Adrenal gland (tissue), 12 donors: ENCODE data around the gene CDK14. TPM values are rescaled to one million over a fixed set of nuclear protein-coding genes. Genes with fewer than 3 reads are reported as not detected.

ENCODE experiments used
- DNase-seq, 7 donors: peaks; one replicate each; pipeline ENCODE4 v3.0.0-alpha.2; 2019 to 2020
- H3K27ac ChIP-seq, 5 donors: fragments of 200-600 bp; sonication (generic) in 4 of 5; 1 replicate in 3 of 5; 2 replicates in 2 of 5; pipeline versions ENCODE4 v1.5.1 to v1.8.0; 2016 to 2020; ENCODE audit warnings: mild to moderate bottlenecking in 1 of 5
- H3K27me3 ChIP-seq: fragments of 200-600 bp; 2 replicates; pipeline ENCODE4 v1.8.0; 2021
- H3K36me3 ChIP-seq, 2 donors: fragments of 200-600 bp; replicated peaks in 1 of 2; 1 replicate in 1 of 2; 2 replicates in 1 of 2; pipeline versions ENCODE4 v1.5.1 to v1.8.0; 2018 to 2022
- H3K4me1 ChIP-seq, 2 donors: fragments of 200-600 bp; replicated peaks in 1 of 2; 1 replicate in 1 of 2; 2 replicates in 1 of 2; pipeline versions ENCODE4 v1.5.1 to v1.8.0; 2018 to 2021
- H3K4me3 ChIP-seq, 4 donors: fragments of 200-600 bp; sonication (generic) in 3 of 4; one replicate each; pipeline ENCODE4 v1.5.1; 2016 to 2018
- H3K9me3 ChIP-seq, 3 donors: fragments of 200-600 bp; sonication (generic) in 1 of 3; replicated peaks in 1 of 3; 1 replicate in 2 of 3; 2 replicates in 1 of 3; pipeline versions ENCODE4 v1.5.1 to v1.8.0; 2016 to 2021
- POLR2A ChIP-seq, 2 donors: fragments of 450-650 bp; IDR thresholded peaks; one replicate each; pipeline ENCODE4 v1.6.1; 2017; ENCODE audit warnings: antibody characterized with exemption in 2 of 2, mild to moderate bottlenecking in 2 of 2, moderate library complexity in 1 of 2
- WGBS, 4 donors: extraction: QIAGEN DNeasy Blood & Tissue Kit in 2 of 4; methylation state at CpG; one replicate each; pipeline versions ENCODE4 v1.1.5 to v1.1.7; 2013 to 2017; 5-methylcytosine and 5-hydroxymethylcytosine counted together
- intact Hi-C, 2 donors: fragments of 100-400 bp; cut with DNase I; formaldehyde crosslinking; loops; one replicate each; pipeline versions ENCODE4 v1.14.1 to v1.15.0; 2022 to 2023
- polyA plus RNA-seq, 3 donors: library from polyadenylated mRNA; stranded (reverse); fragments of 200-250 nt in 2 of 3; fragments of 350-450 nt in 1 of 3; fragmentation: Illumina TruSeq in 1 of 3; extraction: RNeasy Lipid Tissue Mini Kit (QIAGEN cat#74804) in 1 of 3; gene quantifications; one replicate each; pipeline ENCODE4 v1.2.3, GENCODE V29; 2013 to 2014
- total RNA-seq, 9 donors: library from RNA; depleted of rRNA in 4 of 9; stranded (reverse); fragments of >200 nt in 4 of 9; fragments of 120-200 nt in 1 of 9; fragmentation: NEBNext Ultra II Directional in 1 of 9; extraction: Animal tissue kit (Norgen Biotek cat#: 25700) in 1 of 9; gene quantifications; one replicate each; pipeline versions ENCODE4 v1.1.0 to v1.2.4, GENCODE V29; 2013 to 2023
- TF ChIP-seq, protein P1 (sequence below), 6 experiments: fragments of 450-650 bp in 4 of 6; fragments of 200-600 bp in 2 of 6; sonication (generic) in 1 of 6; IDR thresholded peaks; 1 replicate in 5 of 6; 2 replicates in 1 of 6; pipeline versions ENCODE4 v1.5.1 to v1.8.0; 2016 to 2021; ENCODE audit warnings: antibody characterized with exemption in 6 of 6, mild to moderate bottlenecking in 2 of 6, moderate library complexity in 1 of 6
- donor health status: healthy with polysubstance abuse.
- donor health status: Bipolar disorder and iron deficiency.
- donor health status: DM: yes; HTN: yes; CAD: no.
- donor health status: DM: no; HTN: no; CAD: no.
- donor health status: DM: no; HTN: no; CAD: no.
- donor health status: DM: yes; HTN: yes; CAD: no.

The CDK14 gene
- total and polyA plus RNA-seq, 12 donors, result 1.9 to 14.5 (median 7.6) TPM

- no peak overlapping the region for H3K4me3 ChIP-seq
- H3K27me3 ChIP-seq, result no peaks in the 10 kb centered on the region
- no peak for DNase-seq
- TF ChIP-seq POLR2A (IDR thresholded peaks at IDR 0.05), result no peak
- TF ChIP-seq, protein P1, sequence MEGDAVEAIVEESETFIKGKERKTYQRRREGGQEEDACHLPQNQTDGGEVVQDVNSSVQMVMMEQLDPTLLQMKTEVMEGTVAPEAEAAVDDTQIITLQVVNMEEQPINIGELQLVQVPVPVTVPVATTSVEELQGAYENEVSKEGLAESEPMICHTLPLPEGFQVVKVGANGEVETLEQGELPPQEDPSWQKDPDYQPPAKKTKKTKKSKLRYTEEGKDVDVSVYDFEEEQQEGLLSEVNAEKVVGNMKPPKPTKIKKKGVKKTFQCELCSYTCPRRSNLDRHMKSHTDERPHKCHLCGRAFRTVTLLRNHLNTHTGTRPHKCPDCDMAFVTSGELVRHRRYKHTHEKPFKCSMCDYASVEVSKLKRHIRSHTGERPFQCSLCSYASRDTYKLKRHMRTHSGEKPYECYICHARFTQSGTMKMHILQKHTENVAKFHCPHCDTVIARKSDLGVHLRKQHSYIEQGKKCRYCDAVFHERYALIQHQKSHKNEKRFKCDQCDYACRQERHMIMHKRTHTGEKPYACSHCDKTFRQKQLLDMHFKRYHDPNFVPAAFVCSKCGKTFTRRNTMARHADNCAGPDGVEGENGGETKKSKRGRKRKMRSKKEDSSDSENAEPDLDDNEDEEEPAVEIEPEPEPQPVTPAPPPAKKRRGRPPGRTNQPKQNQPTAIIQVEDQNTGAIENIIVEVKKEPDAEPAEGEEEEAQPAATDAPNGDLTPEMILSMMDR (IDR thresholded peaks at IDR 0.05), result no peak
- no peaks in the 10 kb centered on the region for H3K9me3 ChIP-seq
- no peaks in the 10 kb centered on the region for H3K4me1 ChIP-seq
- intact Hi-C loops, result no loop called here
- no peak overlapping the region for H3K27ac ChIP-seq
- 54 to 75% (median 61%) methylated on average over 2 of the region's 2 CpGs for WGBS, 4 donors
- no peaks in the 10 kb centered on the region for H3K36me3 ChIP-seq
These were observed 454.6 kb downstream of the CDK14 start for GRCh38 chr7:91050677-91051076.

- TF ChIP-seq POLR2A (IDR thresholded peaks at IDR 0.05), result no peak
- TF ChIP-seq, protein P1 (IDR thresholded peaks at IDR 0.05), result no peak
- intact Hi-C loops, result no loop called here
- H3K4me1 ChIP-seq, result no peaks in the 10 kb centered on the region
- no peak overlapping the region for H3K27ac ChIP-seq
- no peaks in the 10 kb centered on the region for H3K36me3 ChIP-seq
- H3K27me3 ChIP-seq, result no peaks in the 10 kb centered on the region
- H3K4me3 ChIP-seq, result no peak overlapping the region
- H3K9me3 ChIP-seq, result no peaks in the 10 kb centered on the region
- WGBS, 4 donors, result 88 to 95% (median 91%) methylated on average over 3 of the region's 3 CpGs
- DNase-seq, result no peak
These were observed 455.8 kb downstream of the CDK14 start for GRCh38 chr7:91051966-91052365.

- intact Hi-C loops, result no loop called here
- H3K4me3 ChIP-seq, result no peak overlapping the region
- no peak for DNase-seq
- H3K4me1 ChIP-seq, result no peaks in the 10 kb centered on the region
- WGBS, 4 donors, result 72 to 82% (median 74%) methylated on average over 2 of the region's 2 CpGs
- no peaks in the 10 kb centered on the region for H3K36me3 ChIP-seq
- no peak overlapping the region for H3K27ac ChIP-seq
- H3K27me3 ChIP-seq, result no peaks in the 10 kb centered on the region
- no peaks in the 10 kb centered on the region for H3K9me3 ChIP-seq
- TF ChIP-seq POLR2A (IDR thresholded peaks at IDR 0.05), result no peak
- TF ChIP-seq, protein P1 (IDR thresholded peaks at IDR 0.05), result no peak
These were observed 458.3 kb downstream of the CDK14 start for GRCh38 chr7:91054374-91054773.

GRCh38 chr7:91055219-91055618 lies 459.1 kb downstream of the CDK14 start:
- Histone ChIP-seq H3K9me3 (no peaks in the 10 kb centered on the region), H3K4me1 (no peaks in the 10 kb centered on the region), H3K36me3 (no peaks in the 10 kb centered on the region), H3K27ac (no peak overlapping the region), H3K27me3 (no peaks in the 10 kb centered on the region), H3K4me3 (no peak overlapping the region)
- WGBS, 4 donors, result 63 to 88% (median 86%) methylated on average over 2 of the region's 2 CpGs
- intact Hi-C loops, result no loop called here
- TF ChIP-seq, protein P1 (IDR thresholded peaks at IDR 0.05), result no peak
- no peak for DNase-seq
